Activated B cell treated with CpG ODN at 0.5 μM for 24 hours (primary cell): ENCODE measurements around the gene TIMP3. TPM values are rescaled to one million over a fixed set of nuclear protein-coding genes. Genes with fewer than 3 reads are reported as not detected.

Source experiments
- ATAC-seq: fragments of 200-7000 bp; cut with Tn5 transposase; one replicate; pipeline ENCODE4 v1.10.0; 2021; ENCODE audit warnings: low read depth, mild to moderate bottlenecking, moderate library complexity
- CTCF ChIA-PET: fragments of 350-600 bp; sonication (Branson Sonifier 250); formaldehyde crosslinking; loops from one replicate; lab custom pipeline; 2021; ENCODE audit warnings: antibody characterized with exemption; lab: Charles Lee
- POLR2A ChIA-PET: fragments of 350-600 bp; sonication (Branson Sonifier 250); formaldehyde crosslinking; loops from one replicate; lab custom pipeline; 2021; ENCODE audit warnings: antibody characterized with exemption; lab: Charles Lee
- DNase-seq: peaks from one replicate; pipeline ENCODE4 v3.0.0; 2022
- H3K27ac Mint-ChIP-seq: one replicate; pipeline ENCODE4 v1.8.0; 2020; ENCODE audit warnings: mixed read lengths
- H3K27me3 Mint-ChIP-seq: one replicate; pipeline ENCODE4 v1.8.0; 2021; ENCODE audit warnings: mixed read lengths
- H3K36me3 Mint-ChIP-seq: one replicate; pipeline ENCODE4 v1.8.0; 2021; ENCODE audit warnings: low read depth, mixed read lengths
- H3K4me1 Mint-ChIP-seq: one replicate; pipeline ENCODE4 v1.8.0; 2021; ENCODE audit warnings: mixed read lengths
- H3K4me3 Mint-ChIP-seq: one replicate; pipeline ENCODE4 v1.8.0; 2020; ENCODE audit warnings: mild to moderate bottlenecking, mixed read lengths
- H3K9me3 Mint-ChIP-seq: one replicate; pipeline ENCODE4 v1.8.0; 2020; ENCODE audit warnings: mixed read lengths
- CTCF ChIP-seq: fragments of 200-600 bp; IDR thresholded peaks from one replicate; pipeline ENCODE4 v1.8.0; 2022; ENCODE audit warnings: antibody characterized with exemption, mild to moderate bottlenecking
- intact Hi-C: fragments of 100-400 bp; cut with micrococcal nuclease; formaldehyde crosslinking; loops from one replicate; pipeline ENCODE4 v1.15.1; 2024
- total RNA-seq: library from RNA; stranded (reverse); gene quantifications from 2 replicates; pipeline ENCODE4 v1.2.3, GENCODE V29; 2022

The TIMP3 gene
- total RNA-seq, 1 donor from 2014 or later, result not detected

DNA sequence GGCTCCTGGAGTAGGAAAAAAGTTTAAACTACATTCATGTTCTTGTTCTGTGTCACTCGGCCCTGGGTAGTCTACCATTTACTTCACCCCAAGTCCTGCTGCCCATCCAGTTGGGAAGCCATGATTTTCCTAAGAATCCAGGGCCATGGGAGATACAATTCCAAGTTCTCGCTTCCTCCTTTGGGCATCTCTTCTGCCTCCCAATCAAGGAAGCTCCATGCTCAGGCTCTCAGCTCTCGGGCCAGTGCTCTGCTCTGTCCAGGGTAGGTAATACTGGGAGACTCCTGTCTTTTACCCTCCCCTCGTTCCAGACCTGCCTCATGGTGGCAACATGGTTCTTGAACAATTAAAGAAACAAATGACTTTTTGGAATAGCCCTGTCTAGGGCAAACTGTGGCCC lies 60.6 kb downstream of the TIMP3 start:
- H3K27me3 Mint-ChIP-seq, result peaks cover 4% of the 10 kb centered on the region
- H3K9me3 Mint-ChIP-seq, result no peaks in the 10 kb centered on the region
- ATAC-seq (no peak), DNase-seq (no peak)
- no peak overlapping the region for H3K27ac Mint-ChIP-seq
- CTCF ChIA-PET, result no interaction called here
- intact Hi-C loops, result no loop called here
- POLR2A ChIA-PET, result no interaction called here
- no peaks in the 10 kb centered on the region for H3K4me1 Mint-ChIP-seq
- no peak for TF ChIP-seq CTCF
- H3K4me3 Mint-ChIP-seq, result no peak overlapping the region
- H3K36me3 Mint-ChIP-seq, result no peaks in the 10 kb centered on the region

DNA sequence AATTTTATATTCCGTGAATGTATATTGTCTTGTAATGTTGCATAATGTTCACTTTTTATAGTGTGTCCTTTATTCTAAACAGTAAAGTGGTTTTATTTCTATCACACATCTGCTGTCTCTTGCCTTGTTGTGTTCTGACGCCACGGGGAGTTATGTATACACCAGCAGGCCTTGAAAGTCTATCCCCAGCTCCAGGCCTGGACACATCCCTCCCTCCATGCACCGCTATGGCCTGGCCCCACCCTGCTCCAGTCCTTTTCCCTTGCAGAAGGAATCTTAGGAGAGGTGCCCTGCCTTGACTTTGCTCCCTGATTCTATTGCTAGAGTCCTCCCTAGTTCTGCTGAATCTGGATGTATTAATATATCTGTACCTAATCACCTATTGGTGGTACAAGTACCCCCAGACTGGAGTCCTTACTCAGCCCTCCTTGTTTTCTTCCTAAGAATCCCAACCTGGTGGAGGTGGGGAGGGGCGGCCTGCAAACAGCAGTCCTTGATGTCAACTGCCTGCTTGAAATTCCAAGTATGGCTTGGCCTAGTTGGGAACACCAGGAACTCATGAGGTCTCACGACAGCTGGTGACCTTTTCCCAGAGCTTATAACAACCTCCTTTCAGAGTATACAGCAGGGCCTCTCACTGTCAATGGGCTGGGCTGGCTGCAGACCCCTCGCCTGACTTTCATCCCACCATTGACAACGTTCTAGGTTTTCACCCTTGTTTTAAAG lies 61.6 kb downstream of the TIMP3 start:
- Mint-ChIP-seq H3K4me3 (no peak overlapping the region), H3K9me3 (no peaks in the 10 kb centered on the region), H3K4me1 (no peaks in the 10 kb centered on the region), H3K27me3 (peaks cover 4% of the 10 kb centered on the region), H3K36me3 (no peaks in the 10 kb centered on the region), H3K27ac (no peak overlapping the region)
- ATAC-seq (no peak), DNase-seq (no peak)
- CTCF ChIA-PET, result no interaction called here
- no peak for TF ChIP-seq CTCF
- intact Hi-C loops, result no loop called here
- POLR2A ChIA-PET, result no interaction called here

DNA sequence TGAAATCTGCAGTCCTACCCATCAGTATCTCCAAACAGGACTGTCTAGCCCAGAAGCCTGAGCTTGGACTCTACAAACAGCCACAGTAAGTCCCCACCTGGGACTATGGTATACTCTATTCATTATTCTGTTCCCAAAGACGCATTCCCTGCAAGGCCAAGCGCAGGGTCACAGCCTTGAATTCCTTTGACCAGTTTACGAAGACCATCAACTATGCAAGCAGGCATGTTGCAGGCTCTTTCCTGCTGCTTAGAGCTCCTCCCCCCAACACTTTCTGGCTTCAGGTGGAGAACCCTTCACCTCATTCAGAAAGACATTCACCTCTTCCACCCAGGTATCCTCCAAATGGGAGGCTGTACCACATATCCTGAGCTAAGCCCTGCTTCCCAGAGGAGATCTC lies 62.5 kb downstream of the TIMP3 start:
- no peaks in the 10 kb centered on the region for H3K9me3 Mint-ChIP-seq
- DNase-seq (no peak), ATAC-seq (no peak)
- CTCF ChIA-PET, result no interaction called here
- H3K36me3 Mint-ChIP-seq, result no peaks in the 10 kb centered on the region
- H3K27ac Mint-ChIP-seq, result no peak overlapping the region
- intact Hi-C loops, result no loop called here
- POLR2A ChIA-PET, result no interaction called here
- no peak for TF ChIP-seq CTCF
- no peak overlapping the region for H3K4me3 Mint-ChIP-seq
- peaks cover 4% of the 10 kb centered on the region for H3K27me3 Mint-ChIP-seq
- no peaks in the 10 kb centered on the region for H3K4me1 Mint-ChIP-seq

- H3K27ac Mint-ChIP-seq, result no peak overlapping the region
- no peak overlapping the region for H3K4me3 Mint-ChIP-seq
- peaks cover 2% of the 10 kb centered on the region for H3K27me3 Mint-ChIP-seq
- no peak for DNase-seq
- no peak for TF ChIP-seq CTCF
- no peaks in the 10 kb centered on the region for H3K36me3 Mint-ChIP-seq
- no peaks in the 10 kb centered on the region for H3K9me3 Mint-ChIP-seq
- ChIA-PET POLR2A (no interaction called here), CTCF (no interaction called here)
- H3K4me1 Mint-ChIP-seq, result no peaks in the 10 kb centered on the region
- intact Hi-C loops, result no loop called here
- ATAC-seq, result no peak
These were observed 63.1 kb downstream of the TIMP3 start for GRCh38 chr22:32864596-32864995.

DNA sequence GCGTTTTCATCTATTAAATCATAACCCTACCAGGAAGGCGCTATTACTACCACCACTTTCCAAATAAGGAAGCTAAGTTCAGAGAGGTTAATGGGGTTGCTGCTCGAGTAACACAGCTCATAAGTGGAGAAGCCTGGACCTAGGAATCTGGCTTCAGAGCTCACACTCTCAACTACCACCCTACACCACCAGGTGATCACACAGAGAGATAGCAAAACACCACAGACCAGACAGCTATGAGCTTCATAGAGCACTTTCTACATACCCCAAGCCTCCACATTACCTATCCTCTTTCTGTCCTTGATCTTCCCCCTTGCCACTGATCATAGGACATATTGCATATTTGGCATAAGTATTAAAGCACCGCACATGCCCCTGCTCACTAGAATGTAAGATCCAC lies 65.4 kb downstream of the TIMP3 start:
- CTCF ChIA-PET, result no interaction called here
- intact Hi-C loops, result no loop called here
- Mint-ChIP-seq H3K4me3 (no peak overlapping the region), H3K27me3 (peaks cover 2% of the 10 kb centered on the region), H3K9me3 (no peaks in the 10 kb centered on the region), H3K36me3 (no peaks in the 10 kb centered on the region), H3K27ac (no peak overlapping the region), H3K4me1 (no peaks in the 10 kb centered on the region)
- ATAC-seq (no peak), DNase-seq (no peak)
- POLR2A ChIA-PET, result no interaction called here
- TF ChIP-seq CTCF, result no peak
